GM12864 (cell line): Measurements from ENCODE around the gene BCAS3.
"Not testable (repeated sequence)": the region's sequence is repeated elsewhere in the genome, so short reads cannot be mapped to it uniquely, and the experiment has no call there.

Source experiments
- DNase-seq: peaks from one replicate; pipeline ENCODE4 v3.0.0-alpha.2; 2011; ENCODE audit warnings: low read depth
- H3K4me3 ChIP-seq: 2 replicates; pipeline ENCODE4 v1.5.1; 2011; ENCODE audit warnings: mild to moderate bottlenecking, low read depth, low read length, control low read depth
- CTCF ChIP-seq: IDR thresholded peaks from 2 replicates; pipeline ENCODE4 v1.5.1; 2011; ENCODE audit warnings: low read depth, mild to moderate bottlenecking, moderate library complexity, low read length, control low read depth, inconsistent platforms; ENCODE audit errors: missing control alignments

The BCAS3 gene

GRCh38 chr17:61353615-61354014, 676.0 kb downstream of the BCAS3 start:
- DNase-seq = no peak
- no peak for TF ChIP-seq CTCF
- no peak overlapping the region for H3K4me3 ChIP-seq

GRCh38 chr17:61354895-61355874, 677.5 kb downstream of the BCAS3 start:
- no peak for TF ChIP-seq CTCF
- H3K4me3 ChIP-seq = no peak overlapping the region
- no peak for DNase-seq

- not testable (repeated sequence) for H3K4me3 ChIP-seq, DNase-seq
Observed at GRCh38 chr17:61357061-61357460, 679.4 kb downstream of the BCAS3 start.

- DNase-seq, H3K4me3 ChIP-seq: not testable (repeated sequence)
Observed at GRCh38 chr17:61359513-61359912, 681.9 kb downstream of the BCAS3 start.

- H3K4me3 ChIP-seq = no peak overlapping the region
- no peak for TF ChIP-seq CTCF
- no peak for DNase-seq
Observed at GRCh38 chr17:61360318-61360943, 682.8 kb downstream of the BCAS3 start.

GRCh38 chr17:61361084-61361483, 683.4 kb downstream of the BCAS3 start:
- TF ChIP-seq CTCF = no peak
- DNase-seq = no peak
- H3K4me3 ChIP-seq = no peak overlapping the region

- TF ChIP-seq CTCF = no peak
- no peak overlapping the region for H3K4me3 ChIP-seq
- DNase-seq = no peak
Observed at GRCh38 chr17:61362396-61362795, 684.7 kb downstream of the BCAS3 start.
